NCI-H1092 (cell line): ENCODE measurements around the gene CEP97.

ENCODE experiments used
- DNase-seq: peaks from one replicate; lab custom pipeline; 2025; lab: John Stamatoyannopoulos, UW

Gene CEP97

GRCh38 chr3:101816215-101817149 lies 92.1 kb downstream of the CEP97 start:
- DNase-seq: no peak

GRCh38 chr3:101817992-101818391 lies 93.6 kb downstream of the CEP97 start:
- DNase-seq: no peak

GRCh38 chr3:101819649-101820206 lies 95.3 kb downstream of the CEP97 start:
- DNase-seq: no peak
